Heart left ventricle (tissue), 16 donors: ENCODE data around the gene DSG2. TPM values are rescaled to one million over a fixed set of nuclear protein-coding genes. Genes with fewer than 3 reads are reported as not detected.

Experiments
- ATAC-seq, 4 donors: fragments of 200-7000 bp; cut with Tn5 transposase; one replicate each; pipeline ENCODE4 v1.9.1; 2020 to 2022; ENCODE audit warnings: moderate library complexity in 4 of 4, mild to moderate bottlenecking in 3 of 4, moderate number of reproducible peaks in 1 of 4
- DNase-seq, 5 donors: peaks; one replicate each; pipeline ENCODE4 v3.0.0-alpha.2; 2020
- H3K27ac ChIP-seq, 12 donors: fragments of 200-600 bp; sonication (generic) in 4 of 12; one replicate each; pipeline versions ENCODE4 v1.5.0 to v1.8.0; 2016 to 2022; ENCODE audit warnings: mild to moderate bottlenecking in 2 of 12
- H3K27me3 ChIP-seq, 9 donors: fragments of 200-600 bp; sonication (generic) in 2 of 9; one replicate each; pipeline versions ENCODE4 v1.5.1 to v1.8.0; 2016 to 2022; ENCODE audit warnings: mild to moderate bottlenecking in 3 of 9
- H3K36me3 ChIP-seq, 9 donors: fragments of 200-600 bp; sonication (generic) in 2 of 9; one replicate each; pipeline versions ENCODE4 v1.5.0 to v1.8.0; 2018 to 2022; ENCODE audit warnings: mild to moderate bottlenecking in 2 of 9
- H3K4me1 ChIP-seq, 12 donors: fragments of 200-600 bp; sonication (generic) in 4 of 12; one replicate each; pipeline versions ENCODE4 v1.5.0 to v1.8.0; 2016 to 2022; ENCODE audit warnings: mild to moderate bottlenecking in 3 of 12
- H3K4me3 ChIP-seq, 12 donors: fragments of 200-600 bp; sonication (generic) in 4 of 12; one replicate each; pipeline versions ENCODE4 v1.5.0 to v1.8.0; 2017 to 2022; ENCODE audit warnings: mild to moderate bottlenecking in 9 of 12, moderate library complexity in 4 of 12
- H3K9me3 ChIP-seq, 12 donors: fragments of 200-600 bp; sonication (generic) in 4 of 12; one replicate each; pipeline versions ENCODE4 v1.5.0 to v1.8.0; 2016 to 2022; ENCODE audit warnings: mild to moderate bottlenecking in 1 of 12
- POLR2A ChIP-seq, 2 donors: fragments of 450-650 bp; IDR thresholded peaks; one replicate each; pipeline ENCODE4 v1.6.1; 2017; ENCODE audit warnings: antibody characterized with exemption in 2 of 2, mild to moderate bottlenecking in 2 of 2, moderate library complexity in 2 of 2
- WGBS, 4 donors: extraction: QIAGEN DNeasy Blood & Tissue Kit in 2 of 4; methylation state at CpG; one replicate each; pipeline versions ENCODE4 v1.1.5 to v1.1.7; 2013 to 2018; 5-methylcytosine and 5-hydroxymethylcytosine counted together
- intact Hi-C, 10 donors: fragments of 100-400 bp; cut with DNase I; formaldehyde crosslinking; loops; one replicate each; pipeline versions ENCODE4 v1.11.1 to v1.14.2; 2022
- polyA plus RNA-seq, 2 donors: library from polyadenylated mRNA; stranded (reverse); fragments of 200-250 nt; gene quantifications; one replicate each; pipeline ENCODE4 v1.2.3, GENCODE V29; 2013
- total RNA-seq, 9 donors: library from RNA; depleted of rRNA in 2 of 9; stranded (reverse); fragments of >200 nt in 2 of 9; fragmentation: NEBNext Ultra II Directional in 3 of 9; extraction: Animal tissue kit (Norgen Biotek cat#: 25700) in 3 of 9; gene quantifications; one replicate each; pipeline versions ENCODE4 v1.1.0 to v1.2.4, GENCODE V29; 2016 to 2023
- TF ChIP-seq, protein P1 (sequence below), 12 donors: fragments of 200-600 bp; sonication (generic) in 4 of 12; IDR thresholded peaks; one replicate each; pipeline versions ENCODE4 v1.5.0 to v1.8.0; 2018 to 2022; ENCODE audit warnings: antibody characterized with exemption in 12 of 12, mild to moderate bottlenecking in 5 of 12
- donor health status: ischemic (EF 13 %, LVEDD 7.1; RV severe dilation, severe dysfunction).
- donor health status: healthy with polysubstance abuse.
- donor health status: DM: no; HTN: yes; CAD: no.
- donor health status: DM: no; HTN: no; CAD: no.
- donor health status: ischemic (EF 25% LVEDD 6.9; RV normal size, moderate dysfunction).
- donor health status: ischemic (EF 25% LVEDD 5.7; RV mildly dilated, moderate dysfunction).
- donor health status: healthy.
- donor health status: DM: yes; HTN: yes; CAD: no.
- donor health status: ischemic (EF 35%, LVEDD 5.7; RV mildly dilated, moderate dysfunction).
- donor health status: nonischemic (EF 11% LVEDD 7.7; RV severe dilation, severe dysfunction).
- donor health status: DM: yes; HTN: yes; CAD: no.
- donor health status: PGD.
- donor health status: ischemic (EF 29% LVEDD 5.4; RV normal size, mild dysfunction).
- donor health status: nonischemic (EF 23%, LVEDD 6.1; RV moderate dilation, normal function).

DSG2 gene
- total and polyA plus RNA-seq, 11 donors, result 10.1 to 54.4 (median 41.0) TPM

DNA sequence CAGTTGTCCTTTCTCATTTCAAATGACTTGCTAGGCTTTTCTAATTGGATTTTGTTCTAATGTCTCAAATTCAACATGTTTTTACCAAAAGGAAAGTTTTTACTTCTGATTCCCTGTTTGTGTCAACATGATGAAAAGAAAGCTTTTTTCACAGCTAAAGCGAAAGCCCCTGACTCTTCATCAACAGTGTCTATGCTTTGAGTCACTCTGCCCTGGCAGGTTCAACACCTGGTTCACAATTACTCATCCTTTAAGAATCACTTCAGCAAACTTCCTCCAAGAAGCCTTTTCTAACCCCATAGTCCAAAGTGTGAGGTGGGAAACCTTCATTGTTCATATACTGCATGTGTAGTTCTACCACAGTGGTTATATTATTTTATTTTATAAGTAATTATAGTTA is 7.6 kb upstream of the DSG2 start:
- intact Hi-C loops, result loop anchor here in 4 of 10 donors (10.0 kb wide), 3 partner anchors 216 to 386 kb away; partner anchors contain the start of gene DSC2 (in 1 of the 4)

GRCh38 chr18:31490833-31491232 is 7.1 kb upstream of the DSG2 start:
- H3K4me1 ChIP-seq, result no peaks in the 10 kb centered on the region
- ATAC-seq (no peak), DNase-seq (no peak)
- H3K4me3 ChIP-seq, result no peak overlapping the region
- TF ChIP-seq POLR2A (IDR thresholded peaks at IDR 0.05), result no peak
- TF ChIP-seq, protein P1, sequence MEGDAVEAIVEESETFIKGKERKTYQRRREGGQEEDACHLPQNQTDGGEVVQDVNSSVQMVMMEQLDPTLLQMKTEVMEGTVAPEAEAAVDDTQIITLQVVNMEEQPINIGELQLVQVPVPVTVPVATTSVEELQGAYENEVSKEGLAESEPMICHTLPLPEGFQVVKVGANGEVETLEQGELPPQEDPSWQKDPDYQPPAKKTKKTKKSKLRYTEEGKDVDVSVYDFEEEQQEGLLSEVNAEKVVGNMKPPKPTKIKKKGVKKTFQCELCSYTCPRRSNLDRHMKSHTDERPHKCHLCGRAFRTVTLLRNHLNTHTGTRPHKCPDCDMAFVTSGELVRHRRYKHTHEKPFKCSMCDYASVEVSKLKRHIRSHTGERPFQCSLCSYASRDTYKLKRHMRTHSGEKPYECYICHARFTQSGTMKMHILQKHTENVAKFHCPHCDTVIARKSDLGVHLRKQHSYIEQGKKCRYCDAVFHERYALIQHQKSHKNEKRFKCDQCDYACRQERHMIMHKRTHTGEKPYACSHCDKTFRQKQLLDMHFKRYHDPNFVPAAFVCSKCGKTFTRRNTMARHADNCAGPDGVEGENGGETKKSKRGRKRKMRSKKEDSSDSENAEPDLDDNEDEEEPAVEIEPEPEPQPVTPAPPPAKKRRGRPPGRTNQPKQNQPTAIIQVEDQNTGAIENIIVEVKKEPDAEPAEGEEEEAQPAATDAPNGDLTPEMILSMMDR (IDR thresholded peaks at IDR 0.05), result no peak
- H3K36me3 ChIP-seq, result no peaks in the 10 kb centered on the region
- no peak overlapping the region for H3K27ac ChIP-seq
- intact Hi-C loops, result loop anchor here in 4 of 10 donors (10.0 kb wide), 3 partner anchors 216 to 386 kb away; partner anchors contain the start of gene DSC2 (in 1 of the 4)
- no peaks in the 10 kb centered on the region for H3K9me3 ChIP-seq
- H3K27me3 ChIP-seq, result no peaks in the 10 kb centered on the region

More for the DNA sequence above, 7.6 kb upstream of the DSG2 start:
- DNase-seq (no peak), ATAC-seq (no peak)
- WGBS, 4 donors, result 81 to 97% (median 92%) methylated on average over 1 of the region's 1 CpG
- Histone ChIP-seq H3K9me3 (no peaks in the 10 kb centered on the region), H3K4me3 (no peak overlapping the region), H3K27ac (no peak overlapping the region), H3K27me3 (no peaks in the 10 kb centered on the region), H3K4me1 (no peaks in the 10 kb centered on the region), H3K36me3 (no peaks in the 10 kb centered on the region)
- TF ChIP-seq, protein P1 (IDR thresholded peaks at IDR 0.05), result no peak
- TF ChIP-seq POLR2A (IDR thresholded peaks at IDR 0.05), result no peak

DNA sequence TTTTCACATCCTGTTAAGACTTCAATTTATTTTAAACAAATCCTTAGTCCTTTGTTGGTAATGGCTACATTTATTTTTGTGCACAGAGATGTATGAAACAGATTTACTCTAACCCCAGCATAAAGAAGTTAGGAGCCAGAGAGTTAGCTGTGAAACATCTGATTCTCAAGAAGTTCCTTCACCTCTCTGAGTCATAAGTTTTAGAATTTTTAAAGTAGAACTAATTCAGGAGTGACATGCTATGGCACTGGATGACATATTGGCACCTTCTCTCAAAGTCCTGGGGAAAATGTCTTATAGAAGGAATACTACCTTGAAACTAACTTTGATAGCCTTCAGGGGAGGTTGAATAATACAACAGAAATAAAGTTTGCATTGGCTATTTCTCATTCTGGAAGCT is 6.4 kb upstream of the DSG2 start:
- ATAC-seq, result no peak
- intact Hi-C loops, result loop anchor here in 4 of 10 donors (10.0 kb wide), 3 partner anchors 217 to 387 kb away; partner anchors contain the start of gene DSC2 (in 1 of the 4)

DNA sequence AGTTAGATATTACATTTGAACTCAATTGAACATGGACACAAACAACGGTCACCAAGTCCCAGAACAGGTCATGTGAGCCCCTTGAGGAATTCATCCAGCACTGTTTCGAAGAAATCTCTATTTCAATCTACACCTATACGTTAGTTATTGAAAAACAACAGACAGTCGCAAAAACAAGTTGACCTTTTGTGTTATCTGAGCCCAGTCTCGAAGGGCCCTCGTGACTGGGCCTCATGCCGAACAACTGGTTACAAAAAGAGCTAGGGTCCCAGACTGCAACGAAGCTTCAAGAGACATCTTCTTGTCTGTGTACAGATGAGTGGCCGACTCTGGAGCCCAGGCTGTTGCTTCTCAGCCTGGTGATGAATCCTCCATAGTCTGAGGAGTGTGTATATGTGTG is 5.3 kb upstream of the DSG2 start:
- TF ChIP-seq, protein P1 (IDR thresholded peaks at IDR 0.05), result no peak
- TF ChIP-seq POLR2A (IDR thresholded peaks at IDR 0.05), result no peak
- 90 to 95% (median 93%) methylated on average over 9 of the region's 9 CpGs for WGBS, 4 donors
- intact Hi-C loops, result loop anchor here in 4 of 10 donors (10.0 kb wide), 3 partner anchors 218 to 388 kb away; partner anchors contain the start of gene DSC2 (in 1 of the 4)

More for the DNA sequence above, 6.4 kb upstream of the DSG2 start:
- TF ChIP-seq, protein P1 (IDR thresholded peaks at IDR 0.05), result no peak
- TF ChIP-seq POLR2A (IDR thresholded peaks at IDR 0.05), result no peak
- Histone ChIP-seq H3K9me3 (no peaks in the 10 kb centered on the region), H3K27ac (no peak overlapping the region), H3K36me3 (no peaks in the 10 kb centered on the region), H3K4me3 (no peak overlapping the region), H3K4me1 (no peaks in the 10 kb centered on the region), H3K27me3 (peaks cover 0 to 2% (median 0%) of the 10 kb centered on the region in 9 donors)
- no peak for DNase-seq

More for the DNA sequence above, 5.3 kb upstream of the DSG2 start:
- H3K9me3 ChIP-seq, result no peaks in the 10 kb centered on the region
- no peaks in the 10 kb centered on the region for H3K36me3 ChIP-seq
- no peak overlapping the region for H3K4me3 ChIP-seq
- ATAC-seq (no peak), DNase-seq (no peak)
- peaks cover 0 to 13% (median 0%) of the 10 kb centered on the region in 9 donors for H3K27me3 ChIP-seq
- H3K4me1 ChIP-seq, result peaks cover 0 to 6% (median 0%) of the 10 kb centered on the region in 12 donors
- H3K27ac ChIP-seq, result no peak overlapping the region
